Mesodermal cell (in vitro differentiated cells): ENCODE measurements around the gene TRPM4.
"Not testable (repeated sequence)": the region's sequence is repeated elsewhere in the genome, so short reads cannot be mapped to it uniquely, and the experiment has no call there.

ENCODE experiments used
- H3K27ac ChIP-seq: 2 replicates; pipeline ENCODE4 v1.7.0; 2013; ENCODE audit warnings: mild to moderate bottlenecking, low read depth, low read length, moderate library complexity; ENCODE audit not compliant: severe bottlenecking
- H3K36me3 ChIP-seq: 2 replicates; pipeline ENCODE4 v1.7.1; 2013; ENCODE audit warnings: mild to moderate bottlenecking, low read length, moderate library complexity; ENCODE audit not compliant: control insufficient read depth, insufficient read depth
- H3K4me1 ChIP-seq: one replicate; pipeline ENCODE4 v1.7.1; 2013; ENCODE audit warnings: mild to moderate bottlenecking, low read length; ENCODE audit not compliant: insufficient read depth, control insufficient read depth, poor library complexity, severe bottlenecking
- H3K4me3 ChIP-seq: 2 replicates; pipeline ENCODE4 v1.7.0; 2013; ENCODE audit warnings: low read length, control low read depth, mild to moderate bottlenecking; ENCODE audit not compliant: insufficient read depth, poor library complexity, severe bottlenecking; ENCODE audit errors: extremely low read depth
- H3K9me3 ChIP-seq: 2 replicates; pipeline ENCODE4 v1.7.1; 2013; ENCODE audit warnings: mild to moderate bottlenecking, low read length, moderate library complexity; ENCODE audit not compliant: control insufficient read depth
- WGBS, 2 experiments: methylation state at CpG; one replicate each; pipeline ENCODE4 v1.1.5; 2013; ENCODE audit warnings: missing lambda C conversion rate in 2 of 2; ENCODE audit not compliant: insufficient coverage in 2 of 2; 5-methylcytosine and 5-hydroxymethylcytosine counted together

TRPM4 gene

GRCh38 chr19:49165865-49166301, 8.3 kb downstream of the TRPM4 start:
- peaks cover 10% of the 10 kb centered on the region for H3K4me1 ChIP-seq
- no peak overlapping the region for H3K27ac ChIP-seq
- no peak overlapping the region for H3K4me3 ChIP-seq
- H3K36me3 ChIP-seq = peaks cover 3% of the 10 kb centered on the region
- no peaks in the 10 kb centered on the region for H3K9me3 ChIP-seq
- WGBS, 2 experiments = 61 to 66% methylated on average over 24 to 30 of the region's 30 CpGs

GRCh38 chr19:49167857-49168409, 10.3 kb downstream of the TRPM4 start:
- WGBS, 2 experiments = 89 to 92% methylated on average over 12 to 21 of the region's 25 CpGs
- H3K27ac ChIP-seq = no peak overlapping the region
- no peak overlapping the region for H3K4me3 ChIP-seq
- peaks cover 16% of the 10 kb centered on the region for H3K36me3 ChIP-seq
- H3K4me1 ChIP-seq = peaks cover 8% of the 10 kb centered on the region
- no peaks in the 10 kb centered on the region for H3K9me3 ChIP-seq

- Histone ChIP-seq H3K9me3 (no peaks in the 10 kb centered on the region), H3K36me3 (peaks cover 20% of the 10 kb centered on the region), H3K4me3 (no peak overlapping the region), H3K27ac (no peak overlapping the region), H3K4me1 (peaks cover 8% of the 10 kb centered on the region)
- 96 to 99% methylated on average over 18 to 19 of the region's 23 CpGs for WGBS, 2 experiments
These were observed 10.8 kb downstream of the TRPM4 start for GRCh38 chr19:49168421-49168820.

GRCh38 chr19:49173198-49173597, 15.6 kb downstream of the TRPM4 start:
- 92 to 100% methylated on average over 2 of the region's 2 CpGs for WGBS, 2 experiments
- no peak overlapping the region for H3K27ac ChIP-seq
- H3K4me1 ChIP-seq = no peaks in the 10 kb centered on the region
- no peak overlapping the region for H3K4me3 ChIP-seq
- peaks cover 24% of the 10 kb centered on the region for H3K36me3 ChIP-seq
- H3K9me3 ChIP-seq = no peaks in the 10 kb centered on the region

- peaks cover 15% of the 10 kb centered on the region for H3K36me3 ChIP-seq
- H3K27ac ChIP-seq = no peak overlapping the region
- no peaks in the 10 kb centered on the region for H3K9me3 ChIP-seq
- no peak overlapping the region for H3K4me3 ChIP-seq
- no peaks in the 10 kb centered on the region for H3K4me1 ChIP-seq
- 92 to 95% methylated on average over 4 of the region's 4 CpGs for WGBS, 2 experiments
These were observed 23.1 kb downstream of the TRPM4 start for GRCh38 chr19:49180659-49181058.

- not testable (repeated sequence) for H3K9me3 ChIP-seq, H3K27ac ChIP-seq, H3K4me1 ChIP-seq, H3K4me3 ChIP-seq
- 96% methylated on average over 13 to 20 of the region's 20 CpGs for WGBS, 2 experiments
- H3K36me3 ChIP-seq = peaks cover 18% of the 10 kb centered on the region
These were observed 24.6 kb downstream of the TRPM4 start for GRCh38 chr19:49182010-49182847.

- no peaks in the 10 kb centered on the region for H3K9me3 ChIP-seq
- peaks cover 18% of the 10 kb centered on the region for H3K36me3 ChIP-seq
- H3K27ac ChIP-seq = no peak overlapping the region
- H3K4me3 ChIP-seq = no peak overlapping the region
- 88 to 96% methylated on average over 8 to 17 of the region's 26 CpGs for WGBS, 2 experiments
- H3K4me1 ChIP-seq = no peaks in the 10 kb centered on the region
These were observed 25.3 kb downstream of the TRPM4 start for GRCh38 chr19:49182848-49183375.

GRCh38 chr19:49186108-49186507, 28.5 kb downstream of the TRPM4 start:
- Histone ChIP-seq H3K27ac (no peak overlapping the region), H3K4me1 (no peaks in the 10 kb centered on the region), H3K9me3 (no peaks in the 10 kb centered on the region), H3K36me3 (peaks cover 47% of the 10 kb centered on the region), H3K4me3 (no peak overlapping the region)
- 96 to 100% methylated on average over 5 of the region's 5 CpGs for WGBS, 2 experiments

GRCh38 chr19:49188626-49189200, 31.1 kb downstream of the TRPM4 start:
- Histone ChIP-seq H3K4me1 (no peaks in the 10 kb centered on the region), H3K36me3 (peaks cover 43% of the 10 kb centered on the region), H3K27ac (no peak overlapping the region), H3K4me3 (no peak overlapping the region), H3K9me3 (no peaks in the 10 kb centered on the region)
- WGBS, 2 experiments = 96% methylated on average over 12 to 21 of the region's 21 CpGs

GRCh38 chr19:49189259-49189658, 31.7 kb downstream of the TRPM4 start:
- peaks cover 43% of the 10 kb centered on the region for H3K36me3 ChIP-seq
- WGBS, 2 experiments = 87 to 88% methylated on average over 4 of the region's 5 CpGs
- H3K9me3 ChIP-seq = no peaks in the 10 kb centered on the region
- no peak overlapping the region for H3K4me3 ChIP-seq
- no peaks in the 10 kb centered on the region for H3K4me1 ChIP-seq
- H3K27ac ChIP-seq = no peak overlapping the region
